Stimulated activated CD4-positive, alpha-beta T cell treated with anti-CD3 and anti-CD28 coated beads, Interleukin-15, amount 100 ng/mL, for 48 hours (primary cell): Measurements from ENCODE around the gene REEP6.
"Not testable (repeated sequence)": the region's sequence is repeated elsewhere in the genome, so short reads cannot be mapped to it uniquely, and the experiment has no call there.

Experiments used
- DNase-seq, 2 donors: peaks; one replicate each; pipeline ENCODE4 v3.0.0-alpha.2; 2020; ENCODE audit warnings: low read depth in 2 of 2

The REEP6 gene

GRCh38 chr19:1524287-1524971 is 33.4 kb downstream of the REEP6 start:
- no peak for DNase-seq

- DNase-seq = no peak
Measured at GRCh38 chr19:1524972-1525325, 34.0 kb downstream of the REEP6 start.

DNA sequence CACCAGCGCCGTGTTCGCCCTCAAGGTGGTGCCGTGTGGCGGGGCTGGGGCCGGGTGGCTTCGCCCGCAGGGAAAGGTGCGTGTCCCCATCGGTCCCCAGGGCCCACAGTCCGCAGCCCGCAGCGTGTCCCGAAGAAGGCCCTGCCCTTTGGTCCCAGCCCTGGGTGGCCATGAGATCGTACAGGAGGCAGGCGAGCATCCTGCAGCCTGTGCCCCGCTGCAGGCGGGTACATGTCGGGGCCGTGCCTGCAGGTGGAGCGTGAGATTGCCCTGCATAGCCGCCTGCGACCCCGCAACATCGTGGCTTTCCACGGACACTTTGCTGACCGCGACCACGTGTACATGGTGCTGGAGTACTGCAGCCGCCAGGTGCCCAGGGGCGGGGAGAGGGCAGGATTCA is 34.4 kb downstream of the REEP6 start:
- no peak for DNase-seq

- DNase-seq = no peak
Measured at GRCh38 chr19:1526066-1526778, 35.2 kb downstream of the REEP6 start.

GRCh38 chr19:1526979-1527649 is 36.1 kb downstream of the REEP6 start:
- no peak for DNase-seq

DNA sequence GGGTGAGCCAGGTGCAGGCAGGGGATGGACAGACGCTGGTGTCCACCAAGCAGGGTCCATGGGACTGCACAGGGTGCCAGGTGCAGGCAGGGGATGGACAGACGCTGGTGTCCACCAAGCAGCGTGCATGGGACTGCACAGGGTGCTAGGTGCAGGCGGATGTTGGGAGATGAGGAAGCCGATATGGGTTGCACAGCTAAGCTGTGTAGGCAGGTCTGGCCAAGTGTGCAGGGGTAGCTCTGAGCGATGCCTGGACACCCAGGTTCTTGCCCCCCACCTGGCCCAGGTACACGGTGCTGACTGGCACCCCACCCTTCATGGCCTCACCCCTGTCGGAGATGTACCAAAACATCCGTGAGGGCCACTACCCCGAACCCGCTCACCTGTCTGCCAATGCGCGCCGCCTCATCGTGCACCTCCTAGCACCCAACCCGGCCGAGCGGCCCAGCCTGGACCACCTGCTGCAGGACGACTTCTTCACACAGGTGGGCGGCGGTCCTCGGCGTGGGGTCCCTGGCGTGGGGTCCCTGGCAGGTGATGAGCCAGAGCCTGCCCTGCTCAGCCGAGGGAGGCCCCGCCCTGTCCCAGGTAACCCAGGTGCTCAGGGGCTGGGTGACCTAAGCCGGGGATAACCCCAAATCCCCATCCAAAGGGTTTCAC is 36.8 kb downstream of the REEP6 start:
- no peak for DNase-seq

GRCh38 chr19:1528596-1529429 is 37.8 kb downstream of the REEP6 start:
- no peak for DNase-seq

DNA sequence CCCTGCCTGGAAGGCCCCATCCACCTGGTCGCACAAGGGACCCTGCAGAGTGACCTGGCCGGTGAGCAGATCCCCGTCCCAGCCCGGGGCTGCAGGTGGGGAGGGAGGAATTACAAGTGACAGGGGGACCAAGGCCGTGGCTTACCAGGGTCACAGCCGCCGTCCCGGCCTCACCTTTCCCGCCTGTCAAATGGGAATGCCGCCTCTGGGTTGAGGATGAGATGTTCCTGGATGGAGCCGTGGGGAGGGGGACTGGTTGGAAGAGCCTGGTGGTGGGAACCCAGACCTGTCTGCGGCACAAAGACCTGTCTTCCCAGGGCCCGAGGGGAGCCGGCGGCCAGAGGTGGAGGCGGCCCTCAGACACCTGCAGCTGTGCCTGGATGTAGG is 38.4 kb downstream of the REEP6 start:
- DNase-seq = no peak

- not testable (repeated sequence) for DNase-seq
Measured at GRCh38 chr19:1530856-1531255, 39.9 kb downstream of the REEP6 start.

DNA sequence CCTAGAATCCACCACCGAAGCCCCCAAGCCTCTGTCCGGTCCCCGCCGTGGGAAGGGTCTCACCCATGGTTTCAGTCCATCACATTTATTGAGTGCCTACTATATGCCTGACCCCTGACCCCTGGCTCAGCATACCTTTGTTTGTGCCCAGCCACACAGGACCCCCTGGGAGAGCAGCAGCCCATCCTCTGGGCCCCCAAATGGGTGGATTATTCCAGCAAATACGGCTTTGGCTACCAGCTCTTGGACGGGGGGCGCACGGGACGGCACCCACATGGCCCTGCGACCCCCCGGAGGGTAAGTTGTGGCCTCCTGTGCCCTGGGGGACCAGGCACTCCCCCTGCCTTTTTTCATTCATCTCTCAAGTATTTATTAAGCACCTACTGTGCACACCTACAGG is 40.6 kb downstream of the REEP6 start:
- DNase-seq = no peak

DNA sequence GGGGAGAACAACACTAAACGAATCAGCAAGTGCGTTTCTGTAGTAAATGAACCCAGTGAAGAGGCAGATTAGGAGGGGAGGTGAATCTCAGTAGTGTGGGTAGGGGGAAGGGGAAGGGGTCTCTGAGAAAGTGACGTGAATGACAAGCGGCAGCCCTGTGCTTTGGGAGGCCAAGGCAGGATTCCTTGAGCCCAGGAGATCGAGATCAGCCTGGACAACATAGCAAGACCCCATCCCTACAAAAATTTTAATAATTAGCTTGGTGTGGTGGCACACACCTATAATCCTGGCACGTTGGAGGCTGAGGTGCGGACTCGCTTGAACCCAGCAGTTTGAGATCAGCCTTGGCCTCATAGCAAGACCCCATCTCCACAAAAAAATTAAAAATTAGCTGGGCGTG is 41.0 kb downstream of the REEP6 start:
- no peak for DNase-seq

DNA sequence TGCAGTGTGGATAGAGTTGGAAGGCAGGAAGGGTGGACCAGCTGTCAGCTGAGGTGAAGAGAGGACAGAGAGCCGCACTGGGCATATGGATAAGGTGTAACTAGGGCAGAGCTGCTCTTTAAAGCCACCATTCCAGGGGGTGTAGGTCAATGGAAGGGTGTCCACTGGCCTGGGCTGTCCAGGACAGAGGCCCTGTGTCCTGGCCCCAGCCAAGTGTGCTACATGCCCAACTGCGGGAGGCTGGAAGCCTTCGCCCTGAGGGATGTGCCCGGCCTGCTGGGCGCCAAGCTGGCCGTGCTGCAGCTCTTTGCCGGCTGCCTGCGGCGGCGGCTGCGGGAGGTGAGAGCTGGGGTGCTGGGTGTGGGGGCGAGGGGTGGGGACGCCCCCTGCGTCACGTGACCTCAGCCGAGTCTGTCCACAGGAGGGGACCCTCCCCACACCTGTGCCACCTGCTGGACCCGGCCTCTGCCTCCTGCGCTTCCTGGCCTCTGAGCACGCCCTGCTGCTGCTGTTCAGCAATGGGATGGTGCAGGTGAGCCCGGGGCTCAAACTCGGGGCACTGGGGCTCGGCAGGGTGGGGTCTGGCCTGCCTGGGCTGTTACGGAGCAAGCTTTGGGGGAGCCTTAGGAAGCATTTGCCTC is 42.6 kb downstream of the REEP6 start:
- DNase-seq = no peak

- DNase-seq = no peak
Measured at GRCh38 chr19:1534972-1535371, 44.0 kb downstream of the REEP6 start.

DNA sequence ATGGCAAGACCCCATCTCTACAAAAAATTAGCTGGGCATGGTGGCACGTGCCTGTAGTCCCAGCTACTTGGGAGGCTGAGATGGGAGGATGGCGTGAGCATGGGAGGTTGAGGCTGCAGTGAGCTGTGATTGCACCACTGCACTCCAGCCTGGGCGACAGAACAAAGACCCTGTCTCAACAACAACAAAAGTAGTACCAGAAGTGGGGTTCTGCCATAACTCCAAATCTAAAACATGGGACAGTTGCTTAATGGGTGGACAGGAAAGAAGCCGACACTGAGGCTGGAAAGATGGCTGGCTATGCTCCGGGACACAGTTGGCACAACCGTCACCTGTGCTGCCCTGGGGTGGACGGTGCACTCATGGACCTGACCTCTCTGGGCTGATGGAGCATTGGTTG is 44.7 kb downstream of the REEP6 start:
- not testable (repeated sequence) for DNase-seq

DNA sequence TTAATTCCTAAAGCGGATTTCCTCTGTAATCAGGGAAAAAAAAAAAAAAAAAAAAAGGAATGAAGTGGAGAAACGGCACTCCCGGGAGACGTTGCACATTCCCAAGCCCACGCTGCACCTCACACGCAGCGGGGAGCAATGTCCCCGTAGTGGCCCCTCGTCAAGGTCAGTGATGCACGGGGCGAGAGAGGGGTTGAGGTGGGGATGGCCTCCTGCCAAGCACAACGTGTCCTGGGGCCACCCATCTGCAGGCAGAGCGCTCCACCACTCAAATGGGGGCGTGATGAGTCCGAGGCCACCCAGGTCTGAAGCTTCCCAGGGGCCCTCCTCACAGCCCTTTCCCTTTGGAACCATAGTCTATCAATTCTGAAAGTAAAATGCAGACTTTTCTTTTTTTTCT is 48.0 kb downstream of the REEP6 start:
- DNase-seq = no peak

DNA sequence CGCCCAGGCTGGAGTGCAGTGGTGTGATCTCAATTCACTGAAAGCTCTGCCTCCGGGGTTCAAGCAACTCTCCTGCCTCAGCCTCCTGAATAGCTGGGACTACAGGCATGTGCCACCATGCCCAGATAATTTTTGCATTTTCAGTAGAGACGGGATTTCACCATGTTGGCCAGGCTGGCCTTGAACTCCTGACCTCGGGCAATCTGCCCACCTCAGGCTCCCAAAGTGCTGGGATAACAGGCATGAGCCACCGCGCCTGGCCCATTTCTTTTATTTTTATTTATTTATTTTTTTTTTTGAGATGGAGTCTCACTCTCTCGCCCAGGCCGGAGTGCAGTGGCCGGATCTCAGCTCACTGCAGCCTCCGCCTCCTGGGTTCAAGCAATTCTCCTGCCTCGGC is 48.8 kb downstream of the REEP6 start:
- not testable (repeated sequence) for DNase-seq

GRCh38 chr19:1540365-1540925 is 49.5 kb downstream of the REEP6 start:
- DNase-seq = no peak
